ENCODE results near the gene VTA1. TPM values are rescaled to one million over a fixed set of nuclear protein-coding genes. Genes with fewer than 3 reads are reported as not detected.
"Not testable (repeated sequence)": the region's sequence is repeated elsewhere in the genome, so short reads cannot be mapped to it uniquely, and the experiment has no call there.

Gene VTA1
- total and polyA plus RNA-seq, 10 donors: 16.2 to 53.2 (median 30.6) TPM

GRCh38 chr6:142153196-142153595 lies 6.1 kb downstream of the VTA1 start:
- no peak for DNase-seq
- Histone ChIP-seq H3K4me1 (peaks cover 14 to 92% (median 62%) of the 10 kb centered on the region in 6 donors), H3K4me3 (no peak overlapping the region), H3K27me3 (replicated peaks in 1 of 7) (no peaks in the 10 kb centered on the region), H3K9me3 (no peaks in the 10 kb centered on the region), H3K27ac (no peak overlapping the region), H3K36me3 (peaks cover 0 to 15% (median 0%) of the 10 kb centered on the region in 6 donors)
- intact Hi-C loops (cut with DNase I; ENCODE audit: low total_unique reads): loop anchor here (10.0 kb wide), 1 partner anchor 232 kb away; no protein-coding TSS in a partner anchor
- TF ChIP-seq POLR2A (IDR thresholded peaks at IDR 0.05) (no peak), POLR2AphosphoS5 (IDR thresholded peaks at IDR 0.05) (no peak)
- TF ChIP-seq, protein P1, sequence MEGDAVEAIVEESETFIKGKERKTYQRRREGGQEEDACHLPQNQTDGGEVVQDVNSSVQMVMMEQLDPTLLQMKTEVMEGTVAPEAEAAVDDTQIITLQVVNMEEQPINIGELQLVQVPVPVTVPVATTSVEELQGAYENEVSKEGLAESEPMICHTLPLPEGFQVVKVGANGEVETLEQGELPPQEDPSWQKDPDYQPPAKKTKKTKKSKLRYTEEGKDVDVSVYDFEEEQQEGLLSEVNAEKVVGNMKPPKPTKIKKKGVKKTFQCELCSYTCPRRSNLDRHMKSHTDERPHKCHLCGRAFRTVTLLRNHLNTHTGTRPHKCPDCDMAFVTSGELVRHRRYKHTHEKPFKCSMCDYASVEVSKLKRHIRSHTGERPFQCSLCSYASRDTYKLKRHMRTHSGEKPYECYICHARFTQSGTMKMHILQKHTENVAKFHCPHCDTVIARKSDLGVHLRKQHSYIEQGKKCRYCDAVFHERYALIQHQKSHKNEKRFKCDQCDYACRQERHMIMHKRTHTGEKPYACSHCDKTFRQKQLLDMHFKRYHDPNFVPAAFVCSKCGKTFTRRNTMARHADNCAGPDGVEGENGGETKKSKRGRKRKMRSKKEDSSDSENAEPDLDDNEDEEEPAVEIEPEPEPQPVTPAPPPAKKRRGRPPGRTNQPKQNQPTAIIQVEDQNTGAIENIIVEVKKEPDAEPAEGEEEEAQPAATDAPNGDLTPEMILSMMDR (IDR thresholded peaks at IDR 0.05 in 8 of 11, conservative IDR thresholded peaks at IDR 0.05 in 3 of 11): no peak
- 42 to 75% (median 44%) methylated on average over 2 of the region's 2 CpGs for WGBS, 5 donors

GRCh38 chr6:142154336-142154735 lies 7.3 kb downstream of the VTA1 start:
- no peak overlapping the region for H3K27ac ChIP-seq
- TF ChIP-seq POLR2A (IDR thresholded peaks at IDR 0.05) (no peak), POLR2AphosphoS5 (IDR thresholded peaks at IDR 0.05) (no peak)
- TF ChIP-seq, protein P1 (IDR thresholded peaks at IDR 0.05 in 8 of 11, conservative IDR thresholded peaks at IDR 0.05 in 3 of 11): no peak
- DNase-seq: no peak
- peaks cover 4 to 86% (median 50%) of the 10 kb centered on the region in 6 donors for H3K4me1 ChIP-seq
- no peaks in the 10 kb centered on the region for H3K9me3 ChIP-seq
- WGBS, 5 donors: 75 to 89% (median 83%) methylated on average over 1 of the region's 1 CpG
- H3K36me3 ChIP-seq: peaks cover 0 to 18% (median 0%) of the 10 kb centered on the region in 6 donors
- H3K27me3 ChIP-seq (replicated peaks in 1 of 7): no peaks in the 10 kb centered on the region
- no peak overlapping the region for H3K4me3 ChIP-seq
- intact Hi-C loops (cut with DNase I; ENCODE audit: low total_unique reads): loop anchor here (10.0 kb wide), 1 partner anchor 230 kb away; no protein-coding TSS in a partner anchor

DNA sequence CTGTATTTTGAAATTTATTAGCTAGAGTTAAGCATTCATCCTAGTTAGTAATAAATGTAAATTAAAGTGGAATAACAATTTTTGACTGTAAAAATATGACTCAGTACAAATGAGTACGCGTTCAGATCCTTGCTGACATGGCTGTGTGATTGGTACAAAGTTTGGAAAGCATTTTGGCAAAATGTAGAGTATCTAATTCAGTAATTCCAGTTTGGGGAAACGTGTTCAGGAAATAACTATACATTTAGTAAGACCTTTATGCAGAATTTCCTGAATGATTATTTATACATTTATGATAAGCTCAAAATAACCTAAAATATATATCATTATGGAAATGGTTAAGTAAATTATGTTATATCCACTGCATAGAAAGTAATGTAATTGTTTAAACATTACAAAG lies 8.0 kb downstream of the VTA1 start:
- peaks cover 0 to 17% (median 0%) of the 10 kb centered on the region in 6 donors for H3K36me3 ChIP-seq

GRCh38 chr6:142155895-142156757 lies 9.1 kb downstream of the VTA1 start:
- DNase-seq: no peak
- intact Hi-C loops (cut with DNase I; ENCODE audit: low total_unique reads): loop anchor here (5.0 to 10.0 kb wide), 2 partner anchors 51 to 229 kb away; no protein-coding TSS in a partner anchor
- no peak overlapping the region for H3K4me3 ChIP-seq

More for the DNA sequence above, 8.0 kb downstream of the VTA1 start:
- Histone ChIP-seq H3K4me3 (no peak overlapping the region), H3K27me3 (replicated peaks in 1 of 7) (no peaks in the 10 kb centered on the region), H3K9me3 (no peaks in the 10 kb centered on the region), H3K4me1 (peaks cover 4 to 86% (median 44%) of the 10 kb centered on the region in 6 donors), H3K27ac (no peak overlapping the region)
- TF ChIP-seq POLR2AphosphoS5 (IDR thresholded peaks at IDR 0.05): no peak
- WGBS, 5 donors: 58 to 86% (median 63%) methylated on average over 3 of the region's 3 CpGs
- intact Hi-C loops (cut with DNase I; ENCODE audit: low total_unique reads): loop anchor here (5.0 to 10.0 kb wide), 2 partner anchors 52 to 230 kb away; no protein-coding TSS in a partner anchor
- no peak for DNase-seq

GRCh38 chr6:142156758-142157068 lies 9.7 kb downstream of the VTA1 start:
- H3K36me3 ChIP-seq; H3K4me3 ChIP-seq; DNase-seq; H3K9me3 ChIP-seq; H3K27me3 ChIP-seq (replicated peaks in 1 of 7): not testable (repeated sequence)
- Histone ChIP-seq H3K4me1 (peaks cover 0 to 86% (median 35%) of the 10 kb centered on the region in 6 donors), H3K27ac (peak overlapping the region in 4 of 8 donors; percentile 30 to 50 (median 36))
- WGBS, 5 donors: 86 to 93% (median 91%) methylated on average over 4 of the region's 4 CpGs
- intact Hi-C loops (cut with DNase I; ENCODE audit: low total_unique reads): loop anchor here (5.0 to 10.0 kb wide), 2 partner anchors 51 to 228 kb away; no protein-coding TSS in a partner anchor

More at GRCh38 chr6:142155895-142156757, 9.1 kb downstream of the VTA1 start:
- peak overlapping the region in 4 of 8 donors; percentile 8 to 61 (median 44) for H3K27ac ChIP-seq
- H3K9me3 ChIP-seq: no peaks in the 10 kb centered on the region
- TF ChIP-seq POLR2AphosphoS5 (IDR thresholded peaks at IDR 0.05) (no peak), POLR2A (IDR thresholded peaks at IDR 0.05) (no peak)
- TF ChIP-seq, protein P1 (IDR thresholded peaks at IDR 0.05 in 8 of 11, conservative IDR thresholded peaks at IDR 0.05 in 3 of 11): peak in 7 of 11 experiments; percentile 36 to 49 (median 41)
- H3K36me3 ChIP-seq: peaks cover 0 to 11% (median 0%) of the 10 kb centered on the region in 6 donors
- H3K4me1 ChIP-seq: peaks cover 0 to 86% (median 38%) of the 10 kb centered on the region in 6 donors
- WGBS, 5 donors: 39 to 53% (median 41%) methylated on average over 5 of the region's 5 CpGs
- H3K27me3 ChIP-seq (replicated peaks in 1 of 7): no peaks in the 10 kb centered on the region
